Common myeloid progenitor, CD34-positive (primary cell): ENCODE data around the gene VPS52.
"Not testable (repeated sequence)": the region's sequence is repeated elsewhere in the genome, so short reads cannot be mapped to it uniquely, and the experiment has no call there.

Experiments used
- CTCF ChIA-PET: fragments of 350-600 bp; sonication (Branson Sonifier 250); formaldehyde crosslinking; loops from one replicate; lab custom pipeline; 2021; ENCODE audit warnings: antibody characterized with exemption; lab: Charles Lee
- POLR2A ChIA-PET: fragments of 350-600 bp; sonication (Branson Sonifier 250); formaldehyde crosslinking; loops from one replicate; lab custom pipeline; 2021; ENCODE audit warnings: antibody characterized with exemption; lab: Charles Lee
- DNase-seq, 3 donors: peaks; one replicate each; pipeline versions ENCODE4 v3.0.0 to v3.0.0-alpha.2; 2013
- H3K27ac ChIP-seq, 2 experiments: 1 replicate in 1 of 2; 2 replicates in 1 of 2; pipeline ENCODE4 v1.7.0; 2013; ENCODE audit warnings: inconsistent platforms in 2 of 2, low read length in 2 of 2, mild to moderate bottlenecking in 2 of 2, low read depth in 1 of 2, moderate library complexity in 1 of 2; ENCODE audit not compliant: severe bottlenecking in 2 of 2, insufficient read depth in 1 of 2, poor library complexity in 1 of 2
- H3K27me3 ChIP-seq, 5 experiments: replicated peaks in 2 of 5; 1 replicate in 3 of 5; 2 replicates in 2 of 5; pipeline versions ENCODE4 v1.6.1 to v1.7.0; 2013; ENCODE audit warnings: low read length in 4 of 5, mild to moderate bottlenecking in 2 of 5, moderate library complexity in 2 of 5, inconsistent platforms in 1 of 5; ENCODE audit not compliant: insufficient read depth in 5 of 5, control insufficient read depth in 4 of 5
- H3K36me3 ChIP-seq, 4 experiments: 1 replicate in 2 of 4; 2 replicates in 2 of 4; pipeline versions ENCODE4 v1.6.1 to v1.7.0; 2013; ENCODE audit warnings: low read length in 3 of 4, control low read depth in 1 of 4, mild to moderate bottlenecking in 1 of 4; ENCODE audit not compliant: control insufficient read depth in 4 of 4, insufficient read depth in 4 of 4
- H3K4me1 ChIP-seq, 4 experiments: 1 replicate in 3 of 4; 2 replicates in 1 of 4; pipeline versions ENCODE4 v1.6.1 to v1.7.1; 2013; ENCODE audit warnings: low read length in 3 of 4, mild to moderate bottlenecking in 3 of 4, control low read depth in 1 of 4, inconsistent platforms in 1 of 4, moderate library complexity in 1 of 4; ENCODE audit not compliant: control insufficient read depth in 4 of 4, insufficient read depth in 4 of 4; ENCODE audit errors: control extremely low read depth in 1 of 4
- H3K4me3 ChIP-seq, 7 experiments: 1 replicate in 4 of 7; 2 replicates in 3 of 7; pipeline versions ENCODE4 v1.5.1 to v1.7.0; 2013; ENCODE audit warnings: mild to moderate bottlenecking in 7 of 7, low read length in 6 of 7, moderate library complexity in 6 of 7, inconsistent platforms in 2 of 7, low read depth in 2 of 7, control low read depth in 1 of 7; ENCODE audit not compliant: insufficient read depth in 4 of 7, control insufficient read depth in 1 of 7; ENCODE audit errors: extremely low read depth in 1 of 7
- H3K9me3 ChIP-seq, 5 experiments: 1 replicate in 4 of 5; 2 replicates in 1 of 5; pipeline versions ENCODE4 v1.6.1 to v1.7.1; 2013; ENCODE audit warnings: low read length in 4 of 5, mild to moderate bottlenecking in 2 of 5, inconsistent platforms in 1 of 5, low read depth in 1 of 5, moderate library complexity in 1 of 5; ENCODE audit not compliant: control insufficient read depth in 4 of 5, insufficient read depth in 2 of 5; ENCODE audit errors: control extremely low read depth in 1 of 5
- WGBS: methylation state at CpG from one replicate; pipeline ENCODE4 v1.1.5; 2013; ENCODE audit not compliant: insufficient coverage; 5-methylcytosine and 5-hydroxymethylcytosine counted together

VPS52 gene

DNA sequence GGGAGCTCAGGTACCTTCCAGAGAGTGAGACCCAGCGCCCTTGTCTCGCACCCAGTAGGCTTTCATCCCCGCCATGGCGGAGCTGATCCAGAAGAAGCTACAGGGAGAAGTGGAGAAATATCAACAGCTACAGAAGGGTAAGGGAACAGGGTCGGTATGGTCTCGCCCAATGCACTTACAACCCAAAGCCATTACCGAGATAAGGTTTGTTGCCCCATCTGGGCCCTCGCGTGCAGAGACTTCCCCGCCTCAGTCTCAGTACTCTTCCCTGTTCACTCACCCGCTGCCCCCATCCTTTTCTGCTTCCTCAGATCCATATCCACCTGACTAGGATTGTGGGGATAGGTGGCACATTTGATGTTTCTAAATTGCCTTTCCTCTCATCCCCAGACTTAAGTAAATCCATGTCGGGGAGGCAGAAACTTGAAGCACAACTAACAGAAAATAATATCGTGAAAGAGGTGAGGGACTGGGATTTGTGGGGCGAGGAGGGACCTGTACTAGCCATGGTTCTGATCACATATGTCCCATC is 18.2 kb upstream of the VPS52 start:
- peak overlapping the region; percentile 57 to 98 (median 84) for H3K4me3 ChIP-seq
- DNase-seq = peak in 2 of 3 donors; percentile 48 to 57
- ChIA-PET CTCF (interaction anchor here (0.9 to 6.3 kb wide), 8 partner anchors 9 to 102 kb away, joined by 3 to 53 read pairs (median 4); partner anchors contain the start of genes B3GALT4, KIFC1, RGL2 and RPS18), POLR2A (interaction anchor here (1.1 to 2.5 kb wide), 5 partner anchors 9 to 54 kb away, joined by 4 to 17 read pairs (median 7); partner anchors contain the start of genes B3GALT4, RGL2, RPS18 and VPS52)
- H3K9me3 ChIP-seq = no peaks in the 10 kb centered on the region
- no peaks in the 10 kb centered on the region for H3K27me3 ChIP-seq
- H3K4me1 ChIP-seq = peaks cover 0 to 31% (median 23%) of the 10 kb centered on the region in 4 experiments
- 0% methylated on average over 7 of the region's 14 CpGs for WGBS
- peaks cover 6 to 68% (median 51%) of the 10 kb centered on the region in 4 experiments for H3K36me3 ChIP-seq
- H3K27ac ChIP-seq = peak overlapping the region; percentile 64 to 93

DNA sequence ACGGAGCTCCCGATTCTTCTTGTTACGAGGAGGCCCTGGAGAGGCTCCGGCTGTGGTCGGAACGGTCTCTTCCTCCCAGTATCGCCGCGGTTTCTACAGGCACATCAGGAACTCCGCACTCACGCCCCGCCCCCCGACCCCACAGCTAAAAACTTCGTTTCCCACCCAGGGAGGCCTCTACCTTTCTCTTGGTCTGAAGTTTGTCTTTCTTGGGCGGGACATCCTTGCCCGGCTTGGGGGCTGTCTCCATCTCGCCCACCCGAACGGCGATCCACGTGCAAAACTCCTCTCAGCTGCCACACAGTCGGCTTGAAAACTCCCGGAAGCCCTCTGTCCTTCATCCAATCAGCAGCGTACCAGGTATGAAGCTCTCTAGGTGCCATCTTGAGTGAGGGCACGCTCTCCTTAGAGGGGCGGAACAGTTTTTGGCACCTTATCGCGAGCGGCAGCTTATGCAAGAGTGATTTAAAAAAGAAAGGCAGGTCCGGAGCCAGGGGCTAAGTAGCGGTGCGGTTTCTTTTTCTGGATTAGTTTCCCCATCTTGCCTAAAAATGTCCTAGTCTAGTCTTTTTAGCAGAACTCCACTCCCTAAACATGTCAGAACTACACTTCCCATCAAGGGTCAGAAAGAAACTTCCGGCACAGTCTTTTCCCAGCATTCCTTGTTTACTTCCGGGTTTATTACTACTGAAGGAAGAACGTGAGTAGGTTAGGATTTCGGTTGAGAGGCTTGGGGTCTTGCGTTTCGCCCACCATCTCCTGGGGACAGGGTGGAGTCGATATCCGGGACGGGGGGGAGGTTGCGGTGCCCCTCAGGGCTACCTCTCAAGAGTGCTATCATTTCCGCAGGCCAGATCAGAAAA is 17.5 kb upstream of the VPS52 start, which contains the start of the genes PFDN6 and WDR46:
Gene PFDN6 (plus strand): TSS at position 681 of the 863 bp plus-strand sequence. CDS start 256 bp downstream, outside the sequence.
Gene WDR46 (minus strand): TSS at position 319 of the 863 bp plus-strand sequence. CDS start 69 bp downstream, at position 250.
- H3K9me3 ChIP-seq = no peaks in the 10 kb centered on the region
- peaks cover 0 to 31% (median 23%) of the 10 kb centered on the region in 4 experiments for H3K4me1 ChIP-seq
- H3K27ac ChIP-seq = peak within 1 kb of the TSS; percentile 64 to 93
- POLR2A ChIA-PET = interaction anchor here (1.1 to 2.5 kb wide), 6 partner anchors 8 to 55 kb away, joined by 3 to 17 read pairs (median 6); partner anchors contain the start of genes B3GALT4, RGL2, RPS18 and VPS52
- no peaks in the 10 kb centered on the region for H3K27me3 ChIP-seq
- WGBS = 0% methylated on average over 40 of the region's 43 CpGs
- CTCF ChIA-PET = interaction anchor here (0.7 to 6.3 kb wide), 13 partner anchors 8 to 129 kb away, joined by 3 to 53 read pairs (median 3); partner anchors contain the start of genes B3GALT4, CUTA, KIFC1 and RGL2
- DNase-seq = peak; percentile 92 to 97 (median 96)
- H3K36me3 ChIP-seq = peaks cover 6 to 67% (median 54%) of the 10 kb centered on the region in 4 experiments
- H3K4me3 ChIP-seq = peak within 1 kb of the TSS; percentile 71 to 98 (median 84)

DNA sequence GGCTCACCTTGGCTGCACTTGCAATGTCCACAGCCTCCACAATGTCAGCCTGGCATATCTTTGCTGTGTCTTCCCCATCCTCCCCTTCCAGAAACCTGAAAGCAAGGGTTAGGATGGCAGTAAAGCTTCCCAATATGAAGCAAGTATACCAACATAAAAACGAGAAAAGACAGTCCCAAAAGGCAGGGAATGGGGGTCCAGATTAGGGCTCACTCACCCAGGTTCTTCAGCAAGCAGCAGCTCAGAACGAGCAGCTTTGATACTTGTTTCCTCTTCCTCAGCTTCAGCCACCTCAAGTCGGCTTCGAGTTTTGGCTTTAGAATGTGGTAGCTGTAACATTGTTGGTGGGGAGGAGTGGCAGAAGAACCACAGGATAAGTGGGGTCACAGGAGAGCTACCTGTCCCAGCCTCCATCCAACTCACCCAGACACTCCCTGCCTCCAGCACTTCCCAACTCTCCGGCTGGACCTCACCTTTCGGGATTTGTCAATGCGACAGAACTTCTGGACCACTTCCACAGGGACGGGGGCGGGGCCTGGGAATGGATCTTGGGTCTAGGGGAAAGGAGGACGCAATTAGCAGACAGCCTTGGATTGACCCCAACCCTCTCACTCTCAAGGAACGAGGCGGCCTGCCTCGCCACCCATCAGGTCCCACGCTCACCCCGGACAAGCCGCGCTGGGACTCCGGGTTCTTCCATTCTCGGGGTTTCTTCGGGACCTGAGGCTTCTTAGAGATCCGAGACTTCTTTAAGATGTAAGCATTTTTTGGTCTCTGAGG is 16.7 kb upstream of the VPS52 start:
- Histone ChIP-seq H3K27ac (peak overlapping the region; percentile 64 to 93), H3K27me3 (no peaks in the 10 kb centered on the region), H3K4me3 (peak overlapping the region; percentile 71 to 98 (median 84)), H3K4me1 (peaks cover 0 to 31% (median 23%) of the 10 kb centered on the region in 4 experiments), H3K36me3 (peaks cover 5 to 62% (median 52%) of the 10 kb centered on the region in 4 experiments), H3K9me3 (no peaks in the 10 kb centered on the region)
- CTCF ChIA-PET = interaction anchor here (0.7 to 6.3 kb wide), 11 partner anchors 10 to 130 kb away, joined by 3 to 53 read pairs (median 3); partner anchors contain the start of genes B3GALT4, CUTA, KIFC1 and RGL2
- WGBS = 5% methylated on average over 12 of the region's 21 CpGs
- peak in 2 of 3 donors; percentile 16 to 26 for DNase-seq
- POLR2A ChIA-PET = interaction anchor here (1.1 to 2.5 kb wide), 6 partner anchors 8 to 56 kb away, joined by 3 to 17 read pairs (median 6); partner anchors contain the start of genes B3GALT4, RGL2, RPS18 and VPS52

- H3K4me1 ChIP-seq = peaks cover 0 to 31% (median 23%) of the 10 kb centered on the region in 4 experiments
- peaks cover 3 to 61% (median 52%) of the 10 kb centered on the region in 4 experiments for H3K36me3 ChIP-seq
- no peaks in the 10 kb centered on the region for H3K27me3 ChIP-seq
- 97% methylated on average over 16 of the region's 22 CpGs for WGBS
- ChIA-PET POLR2A (interaction anchor here (2.5 kb wide), 1 partner anchor 12 kb away, joined by 17 read pairs; the partner anchor contains the start of gene RGL2), CTCF (interaction anchor here (1.0 to 6.3 kb wide), 5 partner anchors 10 to 131 kb away, joined by 3 to 53 read pairs (median 3); partner anchors contain the start of genes B3GALT4, CUTA and RGL2)
- DNase-seq = no peak
- H3K4me3 ChIP-seq = no peak overlapping the region
- no peaks in the 10 kb centered on the region for H3K9me3 ChIP-seq
- no peak overlapping the region for H3K27ac ChIP-seq
Observed at GRCh38 chr6:33286946-33287914, 15.6 kb upstream of the VPS52 start.

DNA sequence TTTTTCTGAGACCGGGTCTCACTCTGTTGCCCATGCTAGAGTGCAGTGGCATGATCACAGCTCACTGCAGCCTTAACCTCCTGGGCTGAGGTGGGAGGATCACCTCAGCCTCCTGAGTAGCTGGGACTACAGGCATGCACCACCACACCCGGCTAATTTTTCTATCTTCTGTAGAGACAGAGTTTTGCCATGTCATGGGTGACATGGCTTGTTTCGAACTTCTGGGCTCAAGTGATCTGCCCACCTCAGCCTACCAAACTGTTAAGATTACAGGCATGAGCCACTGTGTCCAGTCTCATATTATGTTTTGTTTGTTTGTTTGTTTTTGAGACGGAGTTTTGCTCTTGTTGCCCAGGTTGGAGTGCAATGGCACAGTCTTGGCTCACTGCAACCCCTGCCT is 13.5 kb upstream of the VPS52 start:
- POLR2A ChIA-PET = not testable (repeated sequence)

More for the DNA sequence above, 13.5 kb upstream of the VPS52 start:
- Histone ChIP-seq H3K36me3 (peaks cover 3 to 64% (median 52%) of the 10 kb centered on the region in 4 experiments), H3K4me1 (peaks cover 0 to 25% (median 22%) of the 10 kb centered on the region in 4 experiments)
- H3K4me3 ChIP-seq, CTCF ChIA-PET, H3K9me3 ChIP-seq, DNase-seq, H3K27me3 ChIP-seq, H3K27ac ChIP-seq: not testable (repeated sequence)
- WGBS = 100% methylated on average over 3 of the region's 4 CpGs
